Colon (tissue), 2 donors: Measurements from ENCODE around the gene CTRB1.
"Not testable (repeated sequence)": the region's sequence is repeated elsewhere in the genome, so short reads cannot be mapped to it uniquely, and the experiment has no call there.

Experiments used
- FAIRE-seq: peaks from 2 replicates; lab custom pipeline; 2012; peaks lifted over from hg19 to GRCh38; lab: Jason Lieb, UNC
- donor health status: control.
- donor health status: control.

The CTRB1 gene

GRCh38 chr16:75256696-75257343 is 38.0 kb downstream of the CTRB1 start:
- no peak for FAIRE-seq

- FAIRE-seq: no peak
These were observed 39.4 kb downstream of the CTRB1 start for GRCh38 chr16:75257886-75258806.

GRCh38 chr16:75258807-75259141 is 40.0 kb downstream of the CTRB1 start:
- no peak for FAIRE-seq

- no peak for FAIRE-seq
These were observed 42.2 kb downstream of the CTRB1 start for GRCh38 chr16:75260851-75261589.

GRCh38 chr16:75261590-75262078 is 42.8 kb downstream of the CTRB1 start:
- FAIRE-seq: no peak

GRCh38 chr16:75262104-75262799 is 43.5 kb downstream of the CTRB1 start:
- FAIRE-seq: no peak

- FAIRE-seq: no peak
These were observed 44.0 kb downstream of the CTRB1 start for GRCh38 chr16:75262800-75263127.

- FAIRE-seq: no peak
These were observed 44.6 kb downstream of the CTRB1 start for GRCh38 chr16:75263291-75263962.

GRCh38 chr16:75263963-75264445 is 45.2 kb downstream of the CTRB1 start:
- no peak for FAIRE-seq

- FAIRE-seq: no peak
These were observed 45.7 kb downstream of the CTRB1 start for GRCh38 chr16:75264457-75264998.

- no peak for FAIRE-seq
These were observed 46.5 kb downstream of the CTRB1 start for GRCh38 chr16:75264999-75265910.

- no peak for FAIRE-seq
These were observed 47.3 kb downstream of the CTRB1 start for GRCh38 chr16:75265911-75266701.

GRCh38 chr16:75266738-75267630 is 48.2 kb downstream of the CTRB1 start:
- FAIRE-seq: no peak

- no peak for FAIRE-seq
These were observed 49.0 kb downstream of the CTRB1 start for GRCh38 chr16:75267631-75268264.

- not testable (repeated sequence) for FAIRE-seq
These were observed 50.6 kb downstream of the CTRB1 start for GRCh38 chr16:75269358-75269757.

GRCh38 chr16:75271441-75272096 is 52.8 kb downstream of the CTRB1 start:
- FAIRE-seq: no peak

GRCh38 chr16:75272097-75272551 is 53.3 kb downstream of the CTRB1 start:
- no peak for FAIRE-seq
